Urinary bladder (tissue), 4 donors: ENCODE data around the gene PTPN1. TPM values are rescaled to one million over a fixed set of nuclear protein-coding genes. Genes with fewer than 3 reads are reported as not detected.

Experiments used
- DNase-seq: peaks from one replicate; pipeline ENCODE4 v3.0.0-alpha.2; 2015; ENCODE audit errors: extremely low spot score
- H3K27ac ChIP-seq: one replicate; pipeline ENCODE4 v1.5.1; 2013; ENCODE audit warnings: low read depth, mild to moderate bottlenecking, moderate library complexity
- H3K36me3 ChIP-seq: one replicate; pipeline ENCODE4 v1.6.1; 2013; ENCODE audit warnings: mild to moderate bottlenecking, moderate library complexity; ENCODE audit not compliant: insufficient read depth
- H3K4me1 ChIP-seq: one replicate; pipeline ENCODE4 v1.6.1; 2013; ENCODE audit warnings: mild to moderate bottlenecking, moderate library complexity; ENCODE audit not compliant: insufficient read depth
- H3K4me3 ChIP-seq: one replicate; pipeline ENCODE4 v1.5.1; 2013; ENCODE audit warnings: low read depth, low read length
- WGBS: extraction: QIAGEN DNeasy Blood & Tissue Kit; methylation state at CpG from one replicate; pipeline ENCODE4 v1.1.7; 2013; 5-methylcytosine and 5-hydroxymethylcytosine counted together
- polyA plus RNA-seq: library from polyadenylated mRNA; stranded (reverse); fragments of 200-250 nt; gene quantifications from one replicate; pipeline ENCODE4 v1.2.3, GENCODE V29; 2013
- total RNA-seq: library from RNA; depleted of rRNA; stranded (reverse); fragments of >200 nt; gene quantifications from one replicate; pipeline ENCODE4 v1.2.3, GENCODE V29; 2014
- donor health status: healthy with polysubstance abuse.
- donor health status: healthy.

The PTPN1 gene
- total and polyA plus RNA-seq, 2 donors = 15.0 to 26.4 TPM

DNA sequence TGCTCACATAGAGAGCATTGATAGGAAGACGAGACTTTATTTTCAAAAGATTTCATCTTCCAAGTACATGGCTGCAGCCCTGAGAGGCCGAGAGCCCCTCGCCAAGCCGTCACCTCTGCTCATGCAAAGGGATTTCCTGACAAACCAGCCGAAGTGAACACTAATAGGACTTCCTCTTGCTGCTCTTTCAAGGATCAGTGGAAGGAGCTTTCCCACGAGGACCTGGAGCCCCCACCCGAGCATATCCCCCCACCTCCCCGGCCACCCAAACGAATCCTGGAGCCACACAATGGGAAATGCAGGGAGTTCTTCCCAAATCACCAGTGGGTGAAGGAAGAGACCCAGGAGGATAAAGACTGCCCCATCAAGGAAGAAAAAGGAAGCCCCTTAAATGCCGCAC lies 69.3 kb downstream of the PTPN1 start:
- WGBS = 83% methylated on average over 10 of the region's 10 CpGs

GRCh38 chr20:50580016-50580747 lies 70.0 kb downstream of the PTPN1 start:
- 51% methylated on average over 17 of the region's 17 CpGs for WGBS
- DNase-seq = no peak
- H3K4me1 ChIP-seq = no peaks in the 10 kb centered on the region
- no peak overlapping the region for H3K4me3 ChIP-seq
- H3K36me3 ChIP-seq = peaks cover 5% of the 10 kb centered on the region
- no peak overlapping the region for H3K27ac ChIP-seq

More for the DNA sequence above, 69.3 kb downstream of the PTPN1 start:
- no peaks in the 10 kb centered on the region for H3K4me1 ChIP-seq
- H3K4me3 ChIP-seq = no peak overlapping the region
- no peak for DNase-seq
- H3K36me3 ChIP-seq = peaks cover 10% of the 10 kb centered on the region
- H3K27ac ChIP-seq = no peak overlapping the region

DNA sequence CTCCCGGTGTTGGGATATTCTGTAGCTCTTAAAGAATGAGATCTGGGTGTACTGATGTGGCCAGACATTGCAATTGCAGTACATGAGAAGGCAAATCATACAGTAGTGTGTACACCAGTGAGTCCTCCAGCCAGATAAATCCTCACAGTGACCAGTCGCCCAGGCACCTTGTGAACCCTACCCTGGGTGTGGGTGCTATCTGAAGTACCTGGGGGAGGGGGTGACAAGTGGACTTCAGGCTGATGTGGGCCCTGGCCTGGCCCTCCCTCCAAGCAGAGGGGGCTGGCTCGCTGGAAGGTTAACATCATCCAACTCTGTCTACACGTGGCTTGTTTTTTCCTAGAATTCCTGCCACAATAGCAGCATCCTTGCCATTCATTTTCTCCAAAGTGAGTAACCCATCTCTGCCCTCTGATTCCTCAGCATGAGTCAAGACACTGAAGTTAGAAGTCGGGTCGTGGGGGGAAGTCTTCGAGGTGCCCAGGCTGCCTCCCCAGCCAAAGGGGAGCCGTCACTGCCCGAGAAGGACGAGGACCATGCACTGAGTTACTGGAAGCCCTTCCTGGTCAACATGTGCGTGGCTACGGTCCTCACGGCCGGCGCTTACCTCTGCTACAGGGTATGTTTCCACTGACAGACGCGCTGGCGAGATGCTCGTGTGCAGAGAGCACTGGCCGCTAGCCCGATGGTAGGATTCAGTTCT lies 70.8 kb downstream of the PTPN1 start:
- Histone ChIP-seq H3K27ac (no peak overlapping the region), H3K4me1 (no peaks in the 10 kb centered on the region), H3K4me3 (no peak overlapping the region), H3K36me3 (peaks cover 3% of the 10 kb centered on the region)
- WGBS = 90% methylated on average over 21 of the region's 21 CpGs
- DNase-seq = no peak

DNA sequence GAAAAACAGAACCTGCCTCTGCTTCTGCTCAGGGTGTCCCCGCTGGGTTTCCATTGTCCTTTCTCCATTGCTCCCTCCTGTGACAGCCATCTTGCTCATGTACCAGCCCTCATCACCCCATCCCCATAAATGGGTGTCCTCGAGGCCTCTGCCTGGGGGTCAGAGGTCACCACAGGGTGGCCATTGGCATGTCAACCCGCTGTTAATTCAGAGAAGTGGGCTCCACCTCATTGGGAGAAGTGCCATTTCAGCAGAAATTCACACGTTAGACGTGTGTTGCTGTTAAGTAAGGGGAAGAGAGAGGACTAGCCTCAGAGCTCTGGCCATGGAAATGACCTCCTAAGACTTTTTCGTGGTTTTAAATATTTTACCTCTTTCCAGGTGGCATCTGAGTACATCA lies 71.9 kb downstream of the PTPN1 start:
- H3K36me3 ChIP-seq = peaks cover 3% of the 10 kb centered on the region
- no peak overlapping the region for H3K27ac ChIP-seq
- no peak for DNase-seq
- no peak overlapping the region for H3K4me3 ChIP-seq
- no peaks in the 10 kb centered on the region for H3K4me1 ChIP-seq
- 77% methylated on average over 6 of the region's 6 CpGs for WGBS

GRCh38 chr20:50582591-50583234 lies 72.5 kb downstream of the PTPN1 start:
- H3K36me3 ChIP-seq = peaks cover 3% of the 10 kb centered on the region
- no peak overlapping the region for H3K4me3 ChIP-seq
- no peak for DNase-seq
- 88% methylated on average over 26 of the region's 26 CpGs for WGBS
- H3K4me1 ChIP-seq = no peaks in the 10 kb centered on the region
- H3K27ac ChIP-seq = no peak overlapping the region

DNA sequence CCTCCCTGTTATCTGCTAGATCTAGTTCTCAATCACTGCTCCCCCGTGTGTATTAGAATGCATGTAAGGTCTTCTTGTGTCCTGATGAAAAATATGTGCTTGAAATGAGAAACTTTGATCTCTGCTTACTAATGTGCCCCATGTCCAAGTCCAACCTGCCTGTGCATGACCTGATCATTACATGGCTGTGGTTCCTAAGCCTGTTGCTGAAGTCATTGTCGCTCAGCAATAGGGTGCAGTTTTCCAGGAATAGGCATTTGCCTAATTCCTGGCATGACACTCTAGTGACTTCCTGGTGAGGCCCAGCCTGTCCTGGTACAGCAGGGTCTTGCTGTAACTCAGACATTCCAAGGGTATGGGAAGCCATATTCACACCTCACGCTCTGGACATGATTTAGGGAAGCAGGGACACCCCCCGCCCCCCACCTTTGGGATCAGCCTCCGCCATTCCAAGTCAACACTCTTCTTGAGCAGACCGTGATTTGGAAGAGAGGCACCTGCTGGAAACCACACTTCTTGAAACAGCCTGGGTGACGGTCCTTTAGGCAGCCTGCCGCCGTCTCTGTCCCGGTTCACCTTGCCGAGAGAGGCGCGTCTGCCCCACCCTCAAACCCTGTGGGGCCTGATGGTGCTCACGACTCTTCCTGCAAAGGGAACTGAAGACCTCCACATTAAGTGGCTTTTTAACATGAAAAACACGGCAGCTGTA lies 73.4 kb downstream of the PTPN1 start:
- DNase-seq = no peak
- Histone ChIP-seq H3K27ac (no peak overlapping the region), H3K36me3 (peaks cover 3% of the 10 kb centered on the region), H3K4me1 (no peaks in the 10 kb centered on the region), H3K4me3 (no peak overlapping the region)
- WGBS = 91% methylated on average over 15 of the region's 15 CpGs

DNA sequence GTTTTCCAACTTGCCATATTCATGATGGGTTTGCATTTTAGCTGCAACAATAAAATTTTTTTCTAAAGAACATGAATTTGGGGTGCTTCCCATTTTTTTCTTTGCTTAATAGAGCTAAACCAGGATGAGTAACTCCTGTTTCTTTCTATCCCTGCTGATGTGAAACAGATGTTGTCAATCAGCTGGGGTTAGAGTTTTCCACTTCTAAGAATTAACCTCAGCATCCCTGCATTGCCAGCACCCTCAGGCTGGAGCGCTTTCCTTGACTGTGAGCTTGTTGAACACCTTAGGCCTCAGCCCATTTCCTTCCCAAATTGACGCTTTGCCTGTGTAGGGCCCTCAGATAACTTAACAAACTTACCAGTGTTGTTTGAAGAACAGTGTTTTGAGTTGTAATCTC lies 74.5 kb downstream of the PTPN1 start:
- no peak overlapping the region for H3K4me3 ChIP-seq
- H3K36me3 ChIP-seq = peaks cover 3% of the 10 kb centered on the region
- no peak overlapping the region for H3K27ac ChIP-seq
- H3K4me1 ChIP-seq = no peaks in the 10 kb centered on the region
- WGBS = 95% methylated on average over 2 of the region's 2 CpGs
- DNase-seq = no peak

- H3K4me1 ChIP-seq = no peaks in the 10 kb centered on the region
- no peak overlapping the region for H3K4me3 ChIP-seq
- DNase-seq = no peak
- WGBS = 79% methylated on average over 5 of the region's 5 CpGs
- H3K36me3 ChIP-seq = peaks cover 3% of the 10 kb centered on the region
- no peak overlapping the region for H3K27ac ChIP-seq
Measured at GRCh38 chr20:50585214-50585613, 75.0 kb downstream of the PTPN1 start.

DNA sequence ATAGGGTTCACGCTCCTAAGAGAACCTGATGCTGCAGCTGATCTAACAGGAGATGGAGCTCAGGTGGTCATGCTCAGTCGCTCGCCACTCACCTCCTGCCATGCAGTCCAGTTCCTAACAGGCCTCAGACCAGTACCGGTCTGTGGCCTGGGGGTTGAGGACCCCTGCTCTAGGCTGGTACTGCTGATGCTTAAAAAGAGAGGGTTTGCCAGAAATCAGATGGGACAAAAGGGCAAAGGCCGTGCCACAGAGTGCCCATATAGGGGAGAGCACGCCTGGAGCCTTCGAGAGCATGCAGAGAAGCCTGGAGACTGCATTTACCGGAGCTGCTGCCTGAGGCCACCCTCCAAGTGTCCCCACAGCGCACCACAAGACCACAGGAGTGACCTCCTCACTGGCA lies 75.5 kb downstream of the PTPN1 start:
- no peak for DNase-seq
- Histone ChIP-seq H3K4me1 (no peaks in the 10 kb centered on the region), H3K4me3 (no peak overlapping the region), H3K27ac (no peak overlapping the region), H3K36me3 (peaks cover 3% of the 10 kb centered on the region)
- 91% methylated on average over 9 of the region's 9 CpGs for WGBS

DNA sequence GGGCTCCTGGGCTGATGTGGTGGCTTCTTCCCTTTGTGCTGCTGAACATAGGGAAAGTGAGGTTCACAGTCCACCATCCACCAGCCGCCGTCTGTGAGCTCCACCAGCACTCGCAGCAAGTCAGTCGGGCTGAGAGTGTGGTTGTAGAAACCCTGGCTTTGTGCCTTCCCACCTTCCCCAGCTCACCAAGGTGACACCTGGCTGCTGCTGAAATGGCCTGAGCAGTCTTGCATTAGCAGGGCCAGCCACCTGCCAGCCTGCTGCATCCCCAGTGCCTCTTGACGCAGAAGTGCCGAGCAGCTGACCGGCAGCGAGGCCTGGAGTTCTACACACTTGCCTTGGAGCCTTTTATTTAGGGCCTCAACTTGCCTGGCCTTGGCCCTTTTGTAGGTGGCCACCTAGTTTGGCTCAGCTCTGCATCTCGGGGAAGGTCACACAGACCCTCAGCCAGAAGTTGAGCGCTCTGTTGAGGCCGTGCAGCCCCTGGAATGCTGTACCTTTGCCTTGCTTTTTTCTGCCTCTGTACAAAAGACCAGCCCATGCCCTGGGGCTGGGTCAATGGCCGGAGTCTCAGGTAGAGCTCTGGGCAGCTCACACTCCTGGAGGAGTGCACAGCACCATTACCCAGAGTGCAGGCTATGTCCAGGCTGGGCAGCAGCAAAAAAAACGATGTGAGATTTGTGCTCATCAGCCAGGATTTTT lies 76.5 kb downstream of the PTPN1 start:
- Histone ChIP-seq H3K36me3 (no peaks in the 10 kb centered on the region), H3K4me3 (no peak overlapping the region), H3K27ac (no peak overlapping the region), H3K4me1 (no peaks in the 10 kb centered on the region)
- no peak for DNase-seq
- 91% methylated on average over 13 of the region's 13 CpGs for WGBS

- no peak overlapping the region for H3K27ac ChIP-seq
- H3K4me3 ChIP-seq = no peak overlapping the region
- DNase-seq = no peak
- 90% methylated on average over 19 of the region's 19 CpGs for WGBS
- H3K36me3 ChIP-seq = no peaks in the 10 kb centered on the region
- no peaks in the 10 kb centered on the region for H3K4me1 ChIP-seq
Measured at GRCh38 chr20:50587291-50587961, 77.2 kb downstream of the PTPN1 start.

GRCh38 chr20:50588034-50588736 lies 78.0 kb downstream of the PTPN1 start:
- no peaks in the 10 kb centered on the region for H3K36me3 ChIP-seq
- 71% methylated on average over 12 of the region's 12 CpGs for WGBS

More at GRCh38 chr20:50588034-50588736, 78.0 kb downstream of the PTPN1 start:
- DNase-seq = no peak
- no peak overlapping the region for H3K4me3 ChIP-seq
- H3K27ac ChIP-seq = no peak overlapping the region
- H3K4me1 ChIP-seq = no peaks in the 10 kb centered on the region
